Fibroblast of skin of left quadriceps (primary cell): ENCODE data around the gene PIK3R6.

Experiments
- DNase-seq, 2 experiments: peaks; one replicate each; pipeline ENCODE4 v3.0.0-alpha.2; 2013; ENCODE audit warnings: low read depth in 2 of 2

The PIK3R6 gene

DNA sequence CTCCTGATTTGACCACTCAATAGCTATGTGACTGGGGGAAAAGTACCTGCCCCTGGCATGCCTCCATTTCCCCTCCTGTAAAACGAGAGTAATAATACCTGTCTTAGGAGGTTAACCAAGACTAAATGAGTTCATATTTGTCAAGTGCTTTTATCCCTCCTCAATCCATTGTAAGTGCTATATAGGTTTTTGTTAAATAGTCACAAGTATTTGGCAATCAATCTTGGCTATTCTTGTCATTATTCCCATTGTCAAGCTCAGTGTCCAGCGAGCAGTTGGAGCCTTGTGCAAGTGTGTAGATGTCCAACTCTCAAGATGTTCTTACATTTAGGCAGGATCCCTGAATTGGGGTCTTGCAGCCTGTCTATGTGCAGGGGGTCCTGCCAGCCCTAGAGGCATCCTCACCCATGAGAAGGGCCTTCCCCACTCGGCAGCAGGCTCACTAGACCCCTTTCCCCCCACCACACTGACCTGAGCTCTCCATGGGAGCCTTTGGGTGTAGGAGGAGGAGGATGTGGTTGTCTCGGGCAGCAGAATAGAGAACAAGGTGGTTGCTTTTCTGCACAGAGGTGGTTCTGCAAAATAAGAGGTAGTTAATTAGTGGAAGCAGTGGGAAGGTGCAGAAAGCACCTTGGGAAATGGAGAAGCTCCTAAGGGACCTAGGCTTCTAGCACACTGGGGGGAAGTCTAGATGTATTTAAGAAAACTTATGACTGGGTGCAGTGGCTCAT lies 18.0 kb downstream of the PIK3R6 start:
- no peak for DNase-seq

DNA sequence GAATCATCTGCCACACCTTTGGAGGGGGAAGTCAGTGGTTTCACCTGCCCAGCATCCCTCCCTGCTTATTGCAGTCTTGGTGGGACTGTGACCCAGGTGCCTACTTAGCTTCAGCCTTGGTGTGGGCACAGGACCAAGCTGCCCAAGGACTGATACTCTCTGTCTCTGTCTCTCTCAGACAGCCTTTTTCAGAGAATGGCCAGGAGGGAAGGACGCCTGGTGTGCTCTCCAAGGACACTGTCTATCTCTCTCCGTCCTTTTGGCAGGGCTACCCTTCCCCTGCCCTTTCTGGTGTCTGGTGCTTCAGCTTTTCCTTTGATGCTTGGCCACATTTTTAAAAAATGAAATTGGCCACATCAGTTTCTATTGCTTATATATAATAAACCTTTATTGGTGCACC lies 19.6 kb downstream of the PIK3R6 start:
- no peak for DNase-seq

DNA sequence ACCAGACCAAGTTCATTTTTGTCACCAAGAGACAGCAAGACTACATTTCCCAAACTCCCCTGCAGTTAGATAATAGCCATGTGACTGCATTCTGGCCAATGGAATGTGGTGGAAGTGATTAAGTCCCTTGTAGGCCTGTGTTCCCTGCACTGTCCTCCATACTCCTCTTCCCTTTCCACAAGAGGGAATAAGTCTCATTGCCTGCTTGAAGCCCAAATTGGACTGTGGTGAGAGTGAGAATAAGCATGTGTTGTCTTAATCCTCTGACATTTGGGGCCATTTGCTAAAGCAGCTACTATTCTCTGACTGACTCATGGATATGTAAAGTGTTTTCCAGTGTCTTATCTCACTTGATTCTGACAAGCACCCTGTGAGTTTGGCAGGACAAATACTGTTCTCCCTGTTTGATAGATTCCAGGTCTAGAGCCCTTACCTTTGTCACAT lies 20.7 kb downstream of the PIK3R6 start:
- no peak for DNase-seq

DNA sequence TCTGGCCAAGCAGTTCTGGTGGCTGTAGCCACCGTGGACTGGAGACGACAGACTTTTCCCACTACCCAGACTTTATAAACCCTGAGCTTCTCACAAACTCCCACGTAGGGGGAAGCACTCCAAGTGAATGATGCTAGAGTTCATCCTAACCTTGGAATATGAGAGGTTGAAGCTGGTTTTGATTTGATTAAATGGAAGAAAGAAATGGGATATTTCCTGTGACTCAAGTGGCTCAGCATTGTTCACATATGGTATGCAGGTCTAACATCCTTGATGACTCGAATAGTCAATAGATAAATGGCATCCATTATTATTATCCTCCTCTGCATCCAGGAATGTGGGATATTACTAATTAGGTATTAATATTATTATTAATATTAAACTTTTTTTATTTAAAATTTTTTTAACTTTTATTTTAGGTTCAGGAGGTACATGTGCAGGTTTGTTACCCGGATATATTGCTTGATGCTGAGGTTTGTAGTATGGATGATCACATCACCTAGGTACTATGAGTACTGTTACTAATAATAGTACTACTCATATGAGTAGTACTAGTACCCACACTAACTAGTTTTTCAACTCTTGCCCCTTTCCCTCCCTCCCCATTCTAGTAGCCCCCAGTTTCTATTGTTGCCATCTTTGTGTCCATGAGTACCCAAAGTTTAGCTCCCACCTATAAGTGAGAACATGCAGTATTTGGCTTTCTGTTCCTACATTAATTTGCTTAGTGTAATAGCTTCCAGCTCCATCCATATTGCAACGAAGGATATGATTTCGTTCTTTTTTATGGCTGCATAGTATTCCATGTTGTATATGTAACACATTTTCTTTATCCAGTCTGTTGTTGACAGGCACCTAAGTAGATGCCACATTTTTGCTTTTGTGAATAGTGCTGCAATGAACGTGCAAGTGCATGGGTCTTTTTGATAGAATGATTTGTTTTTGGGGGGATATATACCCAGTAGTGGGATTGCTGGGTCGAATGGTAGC lies 22.9 kb downstream of the PIK3R6 start:
- no peak for DNase-seq

DNA sequence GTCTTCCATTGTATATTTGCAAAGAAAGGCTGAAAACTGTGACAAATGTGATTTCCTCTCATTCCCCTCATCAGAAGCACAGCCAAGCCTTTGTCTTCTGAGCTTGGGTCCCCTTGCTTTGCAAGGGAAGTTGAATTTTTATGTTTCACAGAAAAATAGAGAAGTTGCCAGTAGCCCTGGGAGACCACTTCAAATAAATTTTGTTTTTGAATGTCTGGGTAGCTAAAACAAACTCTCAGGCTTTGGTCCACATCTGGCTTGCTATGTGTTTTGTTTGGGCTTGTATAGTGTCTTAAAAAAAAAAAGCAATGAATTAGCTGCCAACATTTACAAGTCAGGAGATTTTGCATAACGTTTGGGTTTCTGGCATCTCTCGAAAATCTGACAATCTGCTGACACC lies 24.1 kb downstream of the PIK3R6 start:
- DNase-seq: no peak

DNA sequence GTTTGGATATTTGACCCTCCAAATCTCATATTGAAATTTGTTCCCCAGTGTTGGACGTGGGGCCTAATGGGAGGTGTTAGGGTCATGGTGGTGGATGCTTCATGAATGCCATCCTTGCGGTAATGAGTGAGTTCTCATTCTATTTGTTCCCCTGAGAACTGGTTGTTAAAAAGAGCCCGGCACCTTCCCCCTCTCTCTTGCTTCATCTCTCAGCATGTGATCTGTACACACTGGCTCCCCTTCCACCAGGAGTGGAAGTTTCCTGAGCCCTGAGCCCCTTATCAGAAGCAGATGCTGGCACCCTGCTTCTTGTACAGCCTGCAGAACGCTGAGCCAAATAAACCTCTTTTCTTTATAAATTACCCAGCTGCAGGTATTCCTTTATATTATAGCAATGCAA lies 25.6 kb downstream of the PIK3R6 start:
- no peak for DNase-seq

DNA sequence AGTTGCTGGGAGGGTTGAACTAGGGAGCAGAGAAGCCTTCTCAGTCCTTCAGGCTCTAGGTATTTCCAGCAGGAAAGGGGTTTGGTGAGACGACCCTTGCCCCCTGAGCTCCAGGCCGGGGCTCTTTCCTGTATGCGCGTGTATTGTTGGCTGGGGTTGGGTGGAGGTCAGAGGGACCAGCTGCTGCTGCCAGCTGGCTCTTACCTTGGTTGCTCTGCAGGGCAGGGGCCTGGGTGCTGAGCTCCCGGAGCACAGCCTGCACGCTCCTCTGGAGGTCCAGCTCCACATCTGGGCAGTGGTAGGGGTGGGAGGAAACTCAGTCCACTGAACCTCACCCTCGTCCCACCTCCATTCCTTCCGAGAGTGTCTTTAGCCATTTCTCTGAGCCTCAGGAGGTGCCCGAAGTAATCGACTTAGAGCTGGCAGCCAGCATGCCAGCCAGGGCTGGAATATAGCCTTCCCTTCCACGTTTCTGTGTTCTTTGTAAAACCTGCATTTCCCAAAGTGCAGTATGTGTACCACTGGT lies 28.0 kb downstream of the PIK3R6 start:
- no peak for DNase-seq

DNA sequence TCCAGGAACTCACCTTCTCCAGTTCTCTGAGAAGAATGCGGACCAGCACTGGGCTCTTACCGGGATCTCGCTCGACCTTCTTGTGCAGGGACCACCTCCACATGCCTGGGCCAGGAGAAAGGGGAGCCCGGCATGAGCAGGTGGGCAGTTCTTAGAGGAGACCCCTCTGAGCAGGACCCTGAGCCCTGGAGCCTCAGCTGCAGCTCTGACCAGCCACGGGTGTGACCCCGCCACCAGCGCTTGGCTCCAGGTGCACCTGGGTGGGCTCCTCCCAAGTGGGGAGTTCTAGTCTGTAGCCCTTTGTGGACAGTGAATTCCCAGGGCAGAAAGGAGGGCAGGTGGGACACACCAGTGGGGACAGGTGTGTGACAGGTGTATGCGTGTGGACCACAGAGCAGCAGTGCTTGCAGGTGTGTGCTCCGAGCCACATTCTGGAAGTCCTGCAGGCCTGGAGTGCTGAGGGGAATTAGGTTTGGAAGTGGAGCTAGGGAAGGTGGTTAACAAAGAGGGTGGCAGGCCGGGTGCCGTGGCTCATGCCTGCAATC lies 28.9 kb downstream of the PIK3R6 start:
- no peak for DNase-seq

DNA sequence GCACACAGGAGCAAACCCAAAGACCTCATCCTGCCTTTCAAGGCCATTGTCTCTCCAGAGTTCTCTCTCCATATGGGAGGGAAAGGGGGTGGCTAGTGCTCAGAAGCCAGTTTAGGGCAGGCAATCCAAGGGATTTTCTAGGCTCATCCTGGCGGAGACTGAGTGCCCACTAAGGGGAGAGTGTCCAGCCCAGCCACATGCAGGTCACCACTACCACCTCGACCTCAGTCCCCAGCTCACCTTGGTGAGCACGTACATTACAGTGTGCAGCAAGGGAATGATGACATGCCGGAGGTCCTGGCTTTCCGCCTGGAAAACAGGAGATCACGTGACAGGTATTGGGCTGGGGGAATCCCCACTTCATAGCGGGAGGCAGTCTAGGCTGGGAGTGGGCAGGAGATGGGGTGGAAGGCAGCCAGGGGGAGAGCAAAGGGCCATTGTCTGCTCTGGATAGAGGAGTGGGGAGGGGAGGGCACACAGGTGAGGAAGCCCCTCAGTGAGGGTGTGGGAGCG lies 29.9 kb downstream of the PIK3R6 start:
- DNase-seq: no peak

DNA sequence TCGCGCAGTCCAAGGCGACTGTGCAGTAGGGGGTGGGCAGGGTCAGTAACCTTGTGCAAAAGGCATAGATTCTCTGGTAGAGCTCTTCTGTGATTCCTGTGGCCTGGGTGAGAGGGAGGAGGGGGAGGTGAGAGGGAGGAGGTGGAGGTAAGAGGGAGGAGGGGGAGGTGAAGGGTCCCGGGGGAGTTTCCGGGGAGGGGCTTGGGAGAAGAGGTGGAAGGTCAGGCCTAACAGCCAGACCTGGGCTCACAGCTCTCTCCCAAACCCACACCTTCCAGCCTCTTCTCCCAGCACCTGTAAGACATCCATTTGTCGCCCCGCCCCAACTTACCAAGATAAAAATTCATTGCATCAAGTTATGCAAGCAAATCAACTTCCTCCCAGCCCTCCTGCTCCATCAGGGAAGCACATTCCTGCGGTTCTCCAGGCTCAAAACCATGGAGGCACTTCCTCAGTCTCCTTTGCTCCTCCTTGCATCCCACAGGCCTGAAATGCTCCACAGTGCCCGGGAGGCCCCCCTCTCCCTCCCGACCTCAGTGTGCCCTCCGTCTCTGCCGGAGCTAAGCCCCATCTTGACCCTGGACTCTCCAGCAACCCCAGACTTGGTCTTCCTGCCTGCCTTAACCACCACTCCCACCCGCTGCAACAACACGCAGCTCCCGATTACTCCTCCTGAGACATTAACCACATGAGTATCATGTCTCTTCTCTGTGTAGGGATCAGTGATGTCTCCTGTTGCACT lies 30.5 kb downstream of the PIK3R6 start:
- DNase-seq: no peak

DNA sequence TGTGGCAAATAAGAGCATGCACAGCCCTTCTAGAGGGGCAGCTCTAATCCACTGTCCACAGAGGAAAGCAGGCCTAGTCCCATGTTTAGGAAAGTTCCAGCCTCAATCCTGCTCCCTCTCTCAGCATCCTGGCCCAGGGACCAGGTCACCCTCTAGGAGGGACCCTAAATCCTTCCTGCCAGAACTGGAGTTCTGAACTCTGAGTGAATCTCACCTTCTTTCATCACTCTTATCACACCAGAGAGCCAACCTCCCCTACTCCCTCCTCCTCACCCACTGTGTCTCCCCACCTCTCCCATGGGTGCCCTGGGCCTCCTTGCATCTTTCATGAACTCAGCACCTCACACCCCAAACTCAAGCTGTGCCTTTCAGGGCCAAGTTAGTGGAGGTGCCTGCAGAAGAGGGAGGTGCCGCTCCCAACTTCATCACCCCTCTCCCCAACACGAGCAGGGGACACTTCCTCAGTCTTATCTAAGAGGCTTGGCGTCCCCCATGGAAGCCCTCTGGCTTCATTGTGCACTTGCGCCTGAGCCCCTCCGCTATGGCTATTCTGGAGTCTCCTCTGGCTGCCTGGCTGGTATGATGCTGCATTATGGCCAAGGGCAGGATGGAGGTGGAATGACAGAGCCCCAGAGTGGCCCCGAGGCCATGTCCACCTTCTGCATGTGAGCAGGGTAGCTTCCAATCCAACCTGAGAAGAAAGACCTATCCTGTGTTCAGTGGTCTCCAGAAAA lies 31.7 kb downstream of the PIK3R6 start:
- no peak for DNase-seq

DNA sequence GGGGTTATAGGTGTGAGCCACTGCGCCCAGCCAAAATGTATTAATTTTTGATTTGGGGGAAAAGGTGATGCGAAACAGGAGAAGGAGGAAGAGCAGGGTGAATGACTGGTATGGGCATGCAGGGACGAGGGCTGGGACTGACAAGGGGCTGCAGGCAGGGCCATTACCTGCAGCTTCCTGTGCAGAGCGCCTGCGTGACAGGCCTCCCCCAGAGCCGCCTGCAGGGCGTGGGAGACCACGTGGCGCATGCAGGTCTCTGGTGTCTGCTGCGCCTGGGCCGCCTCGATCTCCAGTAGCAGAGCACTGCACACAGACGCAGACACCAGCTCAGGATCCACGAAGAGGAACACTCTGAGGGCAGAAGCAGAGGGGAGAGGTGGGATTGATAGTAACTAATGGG lies 32.4 kb downstream of the PIK3R6 start:
- no peak for DNase-seq

DNA sequence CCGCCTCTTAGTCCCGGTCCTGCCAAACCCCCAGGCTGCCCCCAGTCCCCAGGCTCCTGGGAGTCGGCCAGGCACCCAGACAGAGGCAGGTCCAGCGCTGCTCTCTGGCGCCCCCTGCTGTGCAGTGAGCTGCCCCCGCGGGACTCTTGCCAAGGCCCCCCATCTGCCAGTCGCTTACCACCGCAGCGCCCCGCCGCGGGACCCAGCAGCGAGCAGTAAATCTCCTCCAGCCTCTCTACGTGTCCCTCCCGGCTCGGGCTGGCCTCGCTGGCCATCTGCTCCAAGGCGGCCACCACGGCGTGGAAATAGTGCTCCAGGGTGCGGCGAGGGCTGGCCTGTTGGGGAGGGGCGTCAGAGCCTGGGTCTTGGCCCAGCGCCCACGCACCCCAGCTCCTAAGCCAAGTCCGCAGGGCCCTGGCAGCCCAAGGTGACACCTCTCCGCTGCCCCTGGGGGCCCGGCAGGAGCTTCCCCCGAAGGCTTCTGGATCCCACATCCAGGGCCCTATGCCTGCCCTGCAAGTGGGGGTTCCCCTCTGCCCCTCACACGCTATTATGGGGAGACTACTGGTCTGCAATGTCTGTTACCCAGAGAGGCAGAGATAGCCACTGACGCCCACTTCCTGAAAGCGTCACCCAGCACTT lies 34.6 kb downstream of the PIK3R6 start:
- no peak for DNase-seq

DNA sequence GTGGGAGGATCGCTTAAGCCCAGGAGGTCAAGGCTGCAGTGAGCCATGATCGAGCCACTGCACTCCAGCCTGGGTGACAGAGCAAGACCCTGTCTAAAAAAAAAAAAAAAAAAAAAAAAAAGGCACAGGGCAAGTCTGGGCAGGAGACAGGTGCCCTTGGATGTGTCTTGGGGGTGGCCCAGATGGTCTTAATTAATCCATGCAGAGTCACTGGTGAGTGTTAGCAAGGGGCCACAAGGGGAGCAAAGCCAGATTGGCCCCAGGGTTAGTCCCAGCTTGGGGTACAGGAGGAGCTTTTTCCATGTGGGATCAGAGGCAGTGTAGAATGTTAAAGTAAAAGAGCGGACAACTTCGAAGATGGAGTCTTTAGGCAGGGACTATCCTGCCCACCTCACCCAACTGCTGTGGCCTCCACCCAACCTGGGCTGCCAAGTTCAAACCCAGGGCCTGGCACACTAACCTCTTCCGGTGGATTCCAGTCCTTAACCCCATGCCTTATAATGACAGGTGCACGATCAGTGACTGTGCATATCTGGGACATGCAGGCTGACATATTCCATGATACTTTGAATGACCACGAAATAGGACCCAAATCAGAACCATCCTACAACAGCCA lies 36.1 kb downstream of the PIK3R6 start:
- DNase-seq: no peak

DNA sequence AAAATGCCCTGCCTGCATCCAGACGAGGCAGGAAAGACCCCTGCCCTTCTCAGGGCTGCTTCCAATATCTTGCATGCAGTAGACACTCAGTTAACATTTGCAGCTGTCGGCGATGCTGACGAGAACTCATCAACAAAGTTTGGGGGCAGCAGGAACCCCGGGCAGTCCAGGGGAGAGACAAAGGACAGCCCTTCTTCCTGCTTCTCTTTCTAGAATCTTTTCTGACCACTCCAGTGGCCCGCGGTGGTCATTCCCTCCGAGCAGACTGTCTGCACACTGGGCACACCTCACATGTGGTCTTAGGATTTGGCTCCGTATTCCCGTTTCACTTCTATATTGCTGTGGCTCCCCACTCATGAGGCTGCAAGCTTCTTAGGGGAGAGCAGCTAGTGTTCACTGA lies 37.3 kb downstream of the PIK3R6 start:
- DNase-seq: no peak

DNA sequence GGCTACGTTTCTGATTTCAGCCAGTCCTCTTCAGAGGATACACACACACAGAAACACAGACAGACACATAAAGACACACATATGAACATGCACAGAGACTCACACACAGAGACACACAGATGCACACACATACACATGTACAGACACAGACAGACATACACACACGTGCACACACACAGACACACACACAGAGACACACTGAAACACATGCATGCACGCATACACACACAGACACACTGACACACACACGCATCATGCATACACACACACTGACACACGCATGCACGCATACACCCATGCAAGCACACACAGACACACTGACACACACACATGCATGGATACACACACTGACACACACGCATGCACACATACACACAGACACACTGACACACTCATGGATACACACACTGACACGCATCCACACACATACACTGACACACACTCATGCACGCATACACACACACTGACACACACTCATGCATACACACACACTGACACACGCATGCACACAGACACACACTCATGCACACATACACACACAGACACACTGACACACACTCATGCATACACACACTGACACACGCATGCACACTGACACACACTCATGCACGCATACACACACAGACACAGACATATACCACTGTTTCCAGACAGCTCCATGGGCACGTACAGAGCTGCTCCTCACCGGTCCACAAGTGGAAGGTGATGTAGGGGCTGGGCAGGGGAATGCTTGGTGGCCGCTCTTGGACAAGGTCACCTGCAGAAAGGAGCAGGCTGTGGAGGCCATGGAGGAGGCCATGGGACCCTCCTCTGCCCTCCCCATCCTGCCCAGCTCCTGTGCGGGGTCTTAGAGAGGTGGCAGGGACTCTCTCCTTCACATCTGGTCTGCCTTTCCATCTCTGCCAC lies 38.2 kb downstream of the PIK3R6 start:
- no peak for DNase-seq

DNA sequence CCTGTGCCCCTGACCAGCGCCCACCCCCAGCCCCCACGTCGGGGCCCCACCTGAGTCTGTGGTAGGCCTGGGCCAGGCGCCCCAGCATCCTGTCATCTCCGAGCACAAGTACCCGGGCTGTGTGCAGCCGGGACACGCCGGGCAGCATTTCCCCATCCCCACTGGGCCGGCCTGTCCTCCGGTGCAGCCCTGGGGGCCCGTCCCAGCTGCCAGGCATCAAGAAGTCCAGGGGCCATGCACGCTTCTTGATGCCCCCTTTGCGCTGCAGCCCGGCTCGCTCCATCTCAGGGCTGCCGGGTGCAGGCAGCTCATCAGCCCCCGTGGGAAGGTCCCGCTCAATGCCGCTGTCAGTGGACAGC lies 39.0 kb downstream of the PIK3R6 start:
- DNase-seq: no peak

DNA sequence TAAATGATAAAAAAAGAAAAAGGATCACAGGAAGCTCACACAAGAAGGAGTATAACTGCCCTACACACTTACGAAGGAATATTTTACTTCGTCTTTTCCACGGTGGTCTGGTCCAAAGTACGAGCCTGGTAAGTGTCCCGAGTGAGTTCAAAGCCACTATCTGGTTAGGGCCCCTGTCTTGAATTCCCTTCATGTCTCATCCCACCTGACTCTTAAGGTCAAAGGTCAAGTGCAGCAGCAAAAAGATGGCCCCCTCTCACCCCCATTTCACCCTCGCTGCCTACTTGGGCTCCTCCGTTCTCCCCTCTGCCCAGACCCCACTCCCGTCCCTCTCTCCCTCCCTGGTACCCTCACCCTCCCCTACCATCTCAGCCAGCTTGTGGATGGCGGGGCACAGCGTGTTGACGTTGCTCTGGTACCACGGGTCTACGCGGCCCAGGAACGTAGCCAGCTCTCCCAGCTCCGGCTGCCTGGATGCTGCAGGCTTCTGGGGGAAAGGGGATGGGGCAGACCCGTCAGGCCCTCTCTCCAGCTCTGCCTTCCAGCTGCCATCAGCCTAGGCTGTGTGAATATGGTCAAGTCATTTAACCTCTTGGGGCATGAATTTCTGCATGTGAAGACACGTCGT lies 40.6 kb downstream of the PIK3R6 start:
- no peak for DNase-seq
